Measurements from ENCODE around the gene INAFM2.

The INAFM2 gene

DNA sequence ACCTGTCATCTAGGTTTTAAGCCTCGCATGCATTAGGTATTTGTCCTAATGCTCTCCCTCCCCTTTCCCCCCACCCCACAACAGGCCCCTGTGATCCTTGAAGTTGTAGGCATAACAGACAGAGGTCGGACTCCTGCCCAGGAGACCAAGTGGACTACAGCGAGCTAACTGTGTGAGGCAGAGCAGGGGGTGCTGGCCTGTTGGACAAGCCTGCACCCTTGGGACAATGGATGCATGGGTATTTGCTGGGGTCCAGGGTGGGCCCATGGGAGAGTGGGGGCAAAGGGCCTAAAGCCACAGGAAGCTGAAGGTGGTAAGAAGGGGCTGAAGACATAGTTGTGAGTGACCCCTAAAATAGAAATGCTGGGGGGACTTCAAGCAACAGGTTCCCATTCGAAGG, 18.2 kb upstream of the INAFM2 start:
- DNase-seq (ENCODE audit: extremely low read depth in 1 of 2, low read depth in 1 of 2): no peak

DNA sequence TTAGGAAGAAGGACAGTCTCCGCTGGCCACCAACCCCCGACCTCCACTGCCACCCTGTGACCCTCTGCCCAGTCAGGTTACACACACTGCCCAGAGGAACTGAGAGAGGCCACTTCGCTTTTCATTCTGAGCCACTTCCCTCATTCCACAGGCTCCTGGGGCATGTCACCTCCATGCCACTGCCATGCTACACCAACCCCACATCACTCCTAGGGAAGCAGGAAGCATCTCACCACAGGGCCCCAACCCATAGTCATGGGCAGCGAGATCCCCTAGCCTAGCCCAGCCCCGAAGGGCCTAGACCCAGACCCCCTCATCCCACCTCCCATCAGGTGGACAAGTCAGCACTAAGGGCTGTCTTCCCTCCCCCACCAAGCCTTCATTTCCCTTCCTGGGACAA, 17.1 kb upstream of the INAFM2 start:
- no peak for DNase-seq (ENCODE audit: extremely low read depth in 1 of 2, low read depth in 1 of 2)

DNA sequence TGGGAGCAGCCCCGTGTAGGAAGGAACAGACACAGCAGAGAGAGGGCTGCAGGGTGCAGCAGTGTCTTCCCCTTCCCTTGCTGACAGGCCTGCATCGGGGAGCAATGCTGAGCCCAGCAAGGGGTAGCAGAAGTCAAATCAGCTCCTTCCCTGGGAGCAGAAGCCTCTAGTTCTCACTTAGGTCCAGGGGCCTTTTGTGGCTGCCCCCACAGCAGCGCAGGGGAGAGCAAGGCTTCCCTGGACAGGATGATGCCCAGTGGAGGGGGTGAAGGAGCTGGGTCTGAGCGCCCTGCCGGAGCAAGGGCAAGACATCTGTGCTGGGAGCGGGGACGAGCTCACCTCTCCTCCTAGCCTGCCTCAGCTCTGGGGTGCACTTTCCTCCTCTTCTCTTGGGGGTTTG, 16.6 kb upstream of the INAFM2 start:
- no peak for DNase-seq (ENCODE audit: extremely low read depth in 1 of 2, low read depth in 1 of 2)

- DNase-seq (ENCODE audit: extremely low read depth in 1 of 2, low read depth in 1 of 2): peak in 1 of 2 donors; percentile 49
Observed at GRCh38 chr15:40307421-40308211, 15.9 kb upstream of the INAFM2 start, which contains the start of gene PLCB2. Gene PLCB2 (minus strand): TSS chr15:40307935. CDS start chr15:40307672, 263 bp downstream.

DNA sequence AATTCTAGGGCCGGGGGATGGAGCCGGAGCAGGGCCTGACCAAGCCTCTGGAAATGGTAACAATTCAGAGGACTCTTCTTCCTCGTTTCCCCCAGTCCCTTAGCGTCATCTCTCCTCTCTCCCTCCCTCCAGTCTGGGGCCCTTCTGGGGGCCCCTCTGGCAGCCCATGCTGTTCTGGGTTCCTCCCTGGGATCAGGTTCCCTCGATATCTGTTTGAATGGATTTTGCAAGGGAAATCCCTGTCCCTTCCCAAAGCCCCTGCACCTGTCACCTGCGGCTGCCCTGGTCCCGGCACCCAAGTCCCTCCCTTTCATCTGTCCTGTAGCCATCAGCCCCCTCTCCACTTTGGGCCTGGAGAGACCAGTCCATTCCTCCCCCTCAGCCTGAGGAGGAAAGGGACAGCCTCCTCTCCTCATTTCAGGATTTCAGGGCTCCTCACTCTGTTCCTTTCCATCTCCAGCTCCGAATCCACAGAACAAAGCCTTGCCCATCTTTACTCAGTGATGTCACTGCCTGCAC, 14.1 kb upstream of the INAFM2 start:
- DNase-seq (ENCODE audit: extremely low read depth in 1 of 2, low read depth in 1 of 2): no peak

DNA sequence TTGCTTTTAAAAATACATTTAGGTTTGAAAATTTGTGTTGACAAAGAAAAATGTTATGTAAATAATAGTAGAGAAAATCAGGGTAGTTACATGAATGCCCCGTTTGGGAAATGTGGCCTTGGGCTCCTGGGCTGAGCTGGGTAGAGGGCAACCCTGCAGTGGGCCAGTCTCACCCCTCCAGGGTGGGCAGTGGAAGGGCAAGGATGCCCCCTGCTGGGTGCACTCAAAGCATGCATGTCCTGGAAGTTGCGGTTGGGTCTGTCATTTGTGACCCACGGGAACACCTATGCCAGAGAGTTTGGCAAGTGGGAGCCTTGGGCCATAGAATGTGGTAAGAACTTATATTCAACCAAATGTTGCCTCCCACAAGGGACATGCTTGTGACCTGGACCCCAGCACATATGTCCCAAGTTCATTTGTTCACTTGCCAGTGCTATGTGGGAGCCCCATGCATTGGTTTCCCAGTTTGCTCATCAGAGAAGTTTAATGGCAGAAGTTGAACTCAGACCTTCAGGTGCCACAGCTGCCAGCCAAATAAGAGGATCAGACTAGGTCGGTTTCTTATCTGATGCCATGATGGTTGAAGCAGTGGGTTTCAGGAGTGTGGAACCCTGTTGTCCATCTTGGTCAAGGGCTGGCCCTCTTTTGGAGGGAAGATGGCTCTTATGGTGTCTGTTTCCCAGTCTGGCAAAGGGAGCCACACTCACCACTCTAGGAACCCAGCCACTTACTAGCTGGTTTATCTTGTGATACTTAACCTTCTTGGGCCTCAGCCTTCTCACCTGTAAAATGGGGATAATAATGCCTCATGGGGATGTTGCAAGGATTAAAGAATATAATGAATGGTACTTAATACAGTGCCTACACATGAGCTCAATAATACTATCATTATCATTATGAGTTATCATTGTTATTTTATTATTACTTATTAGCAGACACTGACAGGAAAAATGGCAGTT, 13.2 kb upstream of the INAFM2 start:
- DNase-seq (ENCODE audit: extremely low read depth in 1 of 2, low read depth in 1 of 2): peak in 1 of 2 donors; percentile 45

DNA sequence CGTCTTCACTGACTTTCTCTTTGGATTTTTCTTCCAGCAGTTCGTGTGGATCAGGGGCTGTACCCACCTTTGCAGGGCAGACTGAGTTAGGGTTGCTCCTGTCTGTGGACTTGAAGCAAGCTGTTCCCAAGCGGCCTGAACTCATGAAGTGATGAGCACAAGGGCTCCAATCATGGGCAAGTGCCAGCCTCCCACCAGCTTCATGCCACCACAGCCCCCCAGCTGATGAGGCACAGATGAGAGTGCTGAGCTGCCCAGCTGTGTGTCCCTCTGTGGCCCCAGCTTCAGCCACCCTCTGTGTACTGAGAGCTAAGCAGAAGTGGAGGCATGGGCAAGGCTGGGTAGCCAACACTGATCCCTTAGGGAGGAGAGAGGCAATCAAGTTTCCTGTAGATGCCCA, 12.5 kb upstream of the INAFM2 start:
- no peak for DNase-seq (ENCODE audit: extremely low read depth in 1 of 2, low read depth in 1 of 2)

GRCh38 chr15:40312370-40313158, 10.9 kb upstream of the INAFM2 start:
- no peak for DNase-seq (ENCODE audit: extremely low read depth in 1 of 2, low read depth in 1 of 2)

DNA sequence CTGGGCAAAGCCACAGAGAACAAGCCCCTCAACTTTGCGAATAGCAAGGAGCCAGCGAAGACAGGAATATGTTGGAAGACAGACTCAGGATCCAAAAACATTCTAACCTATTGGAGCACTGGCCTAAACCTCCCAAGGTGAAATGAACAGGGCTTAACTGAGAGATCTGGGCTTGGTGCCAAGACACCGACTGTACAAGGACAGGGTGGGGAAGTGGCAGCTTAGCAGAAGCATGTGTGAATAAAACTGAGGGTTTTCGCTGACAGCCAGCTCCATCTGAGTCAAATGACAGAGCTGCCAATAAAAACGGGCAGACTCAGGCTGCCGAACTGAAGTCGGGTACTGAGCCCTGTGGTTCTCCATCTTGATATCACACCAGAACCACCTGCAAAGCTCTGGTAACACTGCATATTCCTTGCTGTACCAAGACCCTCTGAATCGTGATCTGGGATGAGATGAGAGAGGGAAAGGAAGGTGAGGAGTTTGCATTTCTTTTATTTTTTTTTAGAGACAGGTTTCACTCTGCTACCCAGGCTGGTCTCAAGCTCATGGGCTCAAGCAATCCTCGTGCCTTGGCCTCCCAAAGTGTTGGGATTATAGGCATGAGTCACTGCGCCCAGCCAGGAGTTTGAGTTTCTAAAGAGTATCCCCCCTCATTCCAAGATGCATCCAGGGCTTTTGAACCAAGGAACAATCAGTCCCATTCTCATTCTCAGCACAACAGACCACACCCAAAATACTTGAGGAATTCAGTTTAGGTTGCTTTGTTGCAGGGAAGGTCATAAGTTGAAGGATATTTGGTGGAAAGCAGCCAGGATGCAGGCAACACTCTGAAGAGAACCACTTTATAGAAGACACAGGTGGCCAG, 9.7 kb upstream of the INAFM2 start:
- DNase-seq (ENCODE audit: extremely low read depth in 1 of 2, low read depth in 1 of 2): no peak

- DNase-seq (ENCODE audit: extremely low read depth in 1 of 2, low read depth in 1 of 2): no peak
Observed at GRCh38 chr15:40314723-40315276, 8.7 kb upstream of the INAFM2 start.

GRCh38 chr15:40316931-40317330, 6.6 kb upstream of the INAFM2 start:
- no peak for DNase-seq (ENCODE audit: extremely low read depth in 1 of 2, low read depth in 1 of 2)

GRCh38 chr15:40317580-40317979, 5.9 kb upstream of the INAFM2 start:
- no peak for DNase-seq (ENCODE audit: extremely low read depth in 1 of 2, low read depth in 1 of 2)

DNA sequence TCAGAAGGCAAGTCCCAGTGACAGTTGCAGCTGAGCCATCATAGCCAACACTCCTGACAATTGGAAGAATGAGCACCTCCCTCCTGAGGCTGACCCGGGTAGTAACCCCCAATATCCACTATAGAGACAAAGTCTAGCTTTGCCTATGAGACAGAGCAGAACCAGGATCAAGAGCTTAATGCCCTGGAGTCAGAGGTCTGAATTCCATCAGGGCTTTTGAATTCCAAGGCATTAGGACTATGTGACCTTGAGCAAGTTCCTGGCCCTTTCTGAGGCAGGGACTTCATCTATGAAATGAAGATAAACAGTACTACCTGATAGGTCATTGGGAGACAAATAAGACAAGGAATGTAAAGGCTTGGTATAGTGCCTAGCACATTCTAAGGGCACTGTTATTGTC, 3.1 kb upstream of the INAFM2 start:
- no peak for DNase-seq (ENCODE audit: extremely low read depth in 1 of 2, low read depth in 1 of 2)

GRCh38 chr15:40320931-40321371, 2.5 kb upstream of the INAFM2 start:
- no peak for DNase-seq (ENCODE audit: extremely low read depth in 1 of 2, low read depth in 1 of 2)

GRCh38 chr15:40322531-40323238, 807 bp upstream of the INAFM2 start:
- no peak for DNase-seq (ENCODE audit: extremely low read depth in 1 of 2, low read depth in 1 of 2)

- no peak for DNase-seq (ENCODE audit: extremely low read depth in 1 of 2, low read depth in 1 of 2)
Observed at GRCh38 chr15:40323953-40324937, 753 bp downstream of the INAFM2 start.

- no peak for DNase-seq (ENCODE audit: extremely low read depth in 1 of 2, low read depth in 1 of 2)
Observed at GRCh38 chr15:40325188-40325587, 1.7 kb downstream of the INAFM2 start.

DNA sequence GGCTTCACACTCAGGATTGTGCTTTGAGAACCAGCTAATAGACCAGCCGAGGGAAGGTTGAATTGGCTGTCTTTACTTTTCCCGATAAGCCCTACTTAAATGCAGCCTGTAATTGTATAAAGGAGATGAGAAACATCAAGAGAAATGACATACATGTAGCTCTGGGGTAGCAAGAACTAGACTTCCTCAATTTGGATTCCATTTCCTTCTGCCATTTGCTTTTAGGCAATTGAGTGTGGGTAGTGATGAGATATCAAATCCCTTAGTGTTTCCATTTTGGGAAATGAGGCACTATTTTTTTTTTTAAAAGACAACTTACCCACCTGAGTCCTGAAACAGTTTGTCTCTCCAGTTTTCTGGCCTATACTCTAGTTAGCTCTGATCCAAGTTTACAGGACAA, 2.2 kb downstream of the INAFM2 start:
- no peak for DNase-seq (ENCODE audit: extremely low read depth in 1 of 2, low read depth in 1 of 2)

Data from activated CD8-positive, alpha-beta memory T cell treated with anti-CD3 and anti-CD28 coated beads for 1 hour (primary cell).